Fibroblast of mammary gland (primary cell): ENCODE data around the gene APC2.
A peak's percentile ranks its signal among the peaks of the same experiment; 100 is the strongest.

ENCODE experiments used
- DNase-seq: peaks from one replicate; pipeline ENCODE4 v3.0.0-alpha.2; 2010; ENCODE audit warnings: low read depth
- H3K4me3 ChIP-seq: 2 replicates; pipeline ENCODE4 v1.5.1; 2011; ENCODE audit warnings: low read depth, mild to moderate bottlenecking, low read length, moderate library complexity; ENCODE audit not compliant: control insufficient read depth
- CTCF ChIP-seq: conservative IDR thresholded peaks from 2 replicates; pipeline ENCODE4 v1.5.1; 2011; ENCODE audit warnings: low read depth, low read length, inconsistent platforms; ENCODE audit not compliant: control insufficient read depth, insufficient read depth

The APC2 gene

GRCh38 chr19:1486720-1487575, 37.0 kb downstream of the APC2 start:
- TF ChIP-seq CTCF = no peak
- no peak for DNase-seq
- no peak overlapping the region for H3K4me3 ChIP-seq

DNA sequence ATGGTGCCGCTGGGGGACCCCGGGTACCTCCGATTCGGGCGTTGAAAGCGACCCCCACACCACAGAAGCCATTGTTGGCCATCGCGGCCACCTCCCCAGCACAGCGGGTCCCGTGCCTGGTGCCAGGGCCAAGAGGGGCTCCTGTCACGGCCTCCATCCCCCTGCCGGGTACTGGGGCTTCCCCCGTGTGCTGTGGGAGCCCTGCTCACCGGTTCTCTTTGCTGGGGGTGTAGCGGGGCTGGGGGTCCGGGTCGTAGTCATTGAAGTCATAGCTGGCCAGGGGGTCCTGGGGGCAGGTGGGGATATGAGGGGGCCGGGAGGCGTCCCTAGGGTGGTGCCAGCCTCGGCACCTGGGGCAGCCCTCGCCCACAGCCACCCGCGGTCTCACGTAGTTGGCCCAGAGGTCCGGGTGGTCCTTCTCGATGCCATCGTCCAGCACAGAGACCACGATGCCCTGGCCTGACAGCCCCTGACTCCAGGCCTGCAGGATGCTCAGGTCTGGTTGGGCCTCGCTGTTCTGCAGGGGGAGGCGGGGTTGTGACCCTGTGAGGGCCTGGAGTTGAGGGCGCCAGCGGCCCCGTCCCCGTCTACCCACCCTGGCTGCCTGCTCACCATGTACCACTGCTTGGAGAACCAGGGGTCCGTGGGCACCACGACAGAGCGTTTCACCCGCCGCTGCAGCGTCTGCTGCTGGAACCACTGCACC, 37.8 kb downstream of the APC2 start:
- DNase-seq = no peak
- H3K4me3 ChIP-seq = no peak overlapping the region

GRCh38 chr19:1488282-1488601, 38.3 kb downstream of the APC2 start:
- no peak overlapping the region for H3K4me3 ChIP-seq
- TF ChIP-seq CTCF = no peak
- DNase-seq = no peak

More for the DNA sequence above, 37.8 kb downstream of the APC2 start:
- TF ChIP-seq CTCF = no peak

GRCh38 chr19:1489463-1490310, 39.8 kb downstream of the APC2 start:
- DNase-seq = no peak
- TF ChIP-seq CTCF = no peak
- H3K4me3 ChIP-seq = peak overlapping the region; percentile 63

GRCh38 chr19:1490311-1491113, 40.6 kb downstream of the APC2 start, which contains the start of gene PCSK4:
Gene PCSK4 (minus strand): TSS chr19:1490350. CDS start chr19:1490346, 4 bp downstream.
- peak; percentile 98 for DNase-seq

More at GRCh38 chr19:1490311-1491113, 40.6 kb downstream of the APC2 start, which contains the start of gene PCSK4:
- H3K4me3 ChIP-seq = peak within 1 kb of the TSS; percentile 63
- no peak for TF ChIP-seq CTCF
